SU-DHL-6 (cell line): ENCODE results near the gene TMEM198.

ENCODE experiments used
- CTCF ChIP-seq: fragments of 200-600 bp; sonication (generic); IDR thresholded peaks from one replicate; pipeline ENCODE4 v1.5.1; 2017; ENCODE audit warnings: antibody characterized with exemption, mild to moderate bottlenecking, low read length, moderate library complexity; ENCODE audit not compliant: insufficient read depth, poor library complexity, severe bottlenecking
- EZH2phosphoT487 ChIP-seq: fragments of 200-600 bp; sonication (generic), shearing (Covaris generic); conservative IDR thresholded peaks from 2 replicates; pipeline ENCODE4 v1.6.1; 2018; ENCODE audit warnings: mild to moderate bottlenecking, antibody characterized with exemption, low read length, moderate library complexity, mixed read lengths

GRCh38 chr2:219497495-219498279, 46.1 kb upstream of the TMEM198 start:
- TF ChIP-seq CTCF (no peak), EZH2phosphoT487 (no peak)
